Activated effector memory CD4-positive, alpha-beta T cell treated with Interleukin-2 at 50 U/mL for 16 hours (primary cell): ENCODE measurements around the gene TOM1L1.
"Not testable (repeated sequence)": the region's sequence is repeated elsewhere in the genome, so short reads cannot be mapped to it uniquely, and the experiment has no call there.

Experiments used
- DNase-seq: peaks from one replicate; pipeline ENCODE4 v3.0.0-alpha.2; 2020

Gene TOM1L1, protein sequence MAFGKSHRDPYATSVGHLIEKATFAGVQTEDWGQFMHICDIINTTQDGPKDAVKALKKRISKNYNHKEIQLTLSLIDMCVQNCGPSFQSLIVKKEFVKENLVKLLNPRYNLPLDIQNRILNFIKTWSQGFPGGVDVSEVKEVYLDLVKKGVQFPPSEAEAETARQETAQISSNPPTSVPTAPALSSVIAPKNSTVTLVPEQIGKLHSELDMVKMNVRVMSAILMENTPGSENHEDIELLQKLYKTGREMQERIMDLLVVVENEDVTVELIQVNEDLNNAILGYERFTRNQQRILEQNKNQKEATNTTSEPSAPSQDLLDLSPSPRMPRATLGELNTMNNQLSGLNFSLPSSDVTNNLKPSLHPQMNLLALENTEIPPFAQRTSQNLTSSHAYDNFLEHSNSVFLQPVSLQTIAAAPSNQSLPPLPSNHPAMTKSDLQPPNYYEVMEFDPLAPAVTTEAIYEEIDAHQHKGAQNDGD

DNA sequence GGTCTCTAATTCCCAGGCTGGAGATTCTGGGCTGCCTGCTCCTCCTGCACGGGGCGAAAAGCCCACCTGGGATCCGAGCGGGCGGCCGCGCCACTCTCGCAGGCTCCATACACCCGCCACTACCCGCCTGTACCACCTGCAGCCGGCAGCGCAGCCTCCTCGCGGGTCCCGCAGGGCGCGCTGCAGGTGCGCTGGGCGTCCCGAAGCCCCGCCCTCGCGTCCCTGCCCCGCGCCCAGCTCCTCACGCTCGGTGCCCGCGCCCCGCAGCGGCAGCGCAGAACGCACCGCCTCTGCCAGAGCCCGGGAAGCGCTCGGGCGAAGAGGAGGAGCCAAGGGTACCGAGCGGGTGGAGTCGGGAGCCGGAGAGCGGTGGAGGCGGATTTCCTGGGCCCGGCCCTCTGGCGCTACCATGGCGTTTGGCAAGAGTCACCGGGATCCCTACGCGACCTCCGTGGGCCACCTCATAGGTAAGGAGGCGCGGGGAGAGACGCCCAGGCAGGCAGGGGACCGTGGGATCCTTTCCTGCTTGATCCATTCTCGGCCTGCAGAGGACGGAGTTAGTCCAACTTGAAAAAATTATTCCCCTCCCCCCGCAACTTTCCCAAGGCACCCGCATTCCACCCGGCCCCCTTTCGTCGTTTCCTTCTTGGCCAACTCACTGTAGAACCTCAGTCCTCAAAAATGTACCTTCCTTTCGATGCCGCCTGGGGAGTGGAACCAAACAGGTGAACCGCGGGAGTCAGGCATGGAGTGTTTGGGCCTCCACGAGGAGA, at the start of gene TOM1L1:
TOM1L1 (plus strand) TSS at position 396 of the 773 bp plus-strand sequence; CDS start at position 410, 14 bp downstream.
- no peak for DNase-seq

DNA sequence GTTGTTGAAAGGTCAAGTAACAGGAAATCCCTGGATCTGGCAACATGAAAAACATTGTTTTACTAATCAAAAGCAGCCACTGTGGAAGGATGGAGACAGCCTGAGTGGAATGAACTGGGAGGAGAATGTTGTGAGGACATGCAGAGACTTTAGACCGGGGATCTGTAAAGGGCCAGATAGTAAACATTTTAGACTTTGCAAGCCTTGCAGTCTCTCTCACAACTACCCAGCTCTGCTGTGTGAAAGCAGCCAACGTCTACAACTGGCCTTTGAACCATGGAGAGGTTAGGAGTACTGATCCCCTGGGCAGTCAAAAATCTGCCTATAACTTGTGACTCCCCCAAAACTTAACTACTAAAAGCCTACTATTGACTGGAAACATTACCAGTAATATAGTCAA, 41.5 kb upstream of the TOM1L1 start:
- no peak for DNase-seq

DNA sequence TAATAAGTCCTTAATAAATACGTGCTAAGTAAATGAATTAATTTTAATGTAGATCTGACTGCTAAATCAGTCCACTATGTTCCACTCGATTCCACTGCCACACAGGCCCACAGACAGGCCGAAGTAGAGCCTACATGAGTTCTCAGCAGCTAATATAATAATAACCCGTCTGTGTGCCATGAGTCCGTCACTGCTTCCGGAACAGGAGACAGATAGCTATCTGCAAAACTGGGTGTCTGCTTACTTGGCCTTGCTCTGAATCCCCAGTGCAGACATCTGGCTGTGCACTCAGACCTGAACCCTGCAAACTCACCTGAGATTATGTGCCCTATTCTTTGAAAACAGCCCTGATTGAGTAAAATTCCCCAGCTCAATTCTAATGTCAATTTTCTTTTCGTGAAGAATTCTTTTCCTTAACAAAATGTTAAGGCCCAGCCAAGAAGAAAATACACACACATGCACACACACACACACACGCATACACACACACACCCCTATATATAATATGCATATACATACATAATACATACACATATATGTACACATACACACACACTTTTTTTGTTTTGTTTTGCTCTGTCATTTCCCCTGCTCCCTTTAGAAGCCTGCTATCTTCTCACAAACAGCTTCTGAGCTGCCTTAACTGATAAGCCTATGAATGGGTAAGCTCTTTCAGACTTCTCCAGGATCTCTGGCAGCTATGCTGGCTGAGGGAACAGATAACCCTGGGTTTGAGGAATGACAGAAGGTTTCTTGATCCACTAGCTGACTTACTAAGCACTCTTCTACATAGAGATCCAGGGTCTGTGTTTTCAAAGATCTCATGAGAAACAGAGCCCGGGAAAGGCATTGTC, 39.8 kb upstream of the TOM1L1 start:
- DNase-seq = no peak

DNA sequence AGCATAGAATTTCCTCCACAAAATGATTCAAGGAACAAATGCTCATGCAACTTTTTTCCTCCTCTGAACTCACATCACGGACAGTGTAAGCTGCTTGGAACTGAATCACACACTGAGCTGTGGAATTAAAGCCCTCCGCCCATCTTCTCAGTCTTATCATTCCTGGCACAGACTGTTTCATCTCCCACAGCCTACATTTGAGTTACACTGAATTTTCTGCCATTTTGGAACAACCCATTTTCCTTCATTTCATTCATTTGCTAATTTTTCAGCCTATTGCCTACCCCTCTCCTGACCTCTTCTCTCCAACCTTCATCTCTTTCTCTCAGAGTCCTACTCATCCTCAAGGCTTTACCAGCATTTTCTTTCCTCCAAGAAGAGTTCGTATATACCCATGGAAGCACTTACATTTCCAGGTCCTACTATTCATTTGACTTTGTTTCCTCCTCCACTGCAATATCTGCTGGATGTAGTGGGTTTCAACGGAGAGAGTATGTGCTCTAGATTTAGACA, 39.1 kb upstream of the TOM1L1 start:
- DNase-seq = no peak

DNA sequence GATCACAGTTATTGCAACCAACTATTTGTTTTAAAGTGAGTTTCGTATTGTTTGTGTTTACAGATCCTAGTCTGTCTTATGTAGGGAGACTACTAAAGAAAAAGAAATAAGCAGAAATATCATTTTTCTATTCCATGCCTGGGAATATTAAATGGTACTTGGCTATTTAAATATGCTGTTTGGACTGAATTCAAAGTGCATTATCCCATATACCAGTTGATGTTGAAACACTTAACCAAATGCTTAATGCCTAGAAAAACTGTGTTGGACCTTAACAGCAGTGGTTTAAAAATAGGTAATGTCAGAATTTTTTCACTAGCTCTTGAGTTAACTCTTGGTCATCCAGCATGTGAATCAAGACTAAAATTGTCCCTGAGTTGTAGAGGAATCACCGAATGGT, 37.5 kb upstream of the TOM1L1 start:
- no peak for DNase-seq

DNA sequence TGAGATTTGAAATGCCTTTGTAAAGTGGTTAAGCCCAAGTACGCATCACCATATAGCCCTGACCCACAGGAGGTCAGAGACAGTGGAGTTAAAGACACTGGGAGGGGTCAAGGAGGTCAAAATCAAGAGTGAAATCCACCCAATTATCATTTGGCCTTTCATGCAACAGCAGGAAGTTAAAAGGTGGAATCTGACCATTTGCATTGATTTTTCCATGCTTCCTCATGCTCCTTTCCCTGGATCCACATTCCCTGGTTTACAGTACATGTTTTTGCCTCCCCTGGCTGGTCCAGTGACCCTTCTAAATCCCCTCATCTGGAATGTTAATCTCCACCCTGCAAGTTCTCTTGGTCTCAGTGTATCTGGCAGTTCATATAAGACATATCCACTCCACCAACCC, 36.6 kb upstream of the TOM1L1 start:
- no peak for DNase-seq

DNA sequence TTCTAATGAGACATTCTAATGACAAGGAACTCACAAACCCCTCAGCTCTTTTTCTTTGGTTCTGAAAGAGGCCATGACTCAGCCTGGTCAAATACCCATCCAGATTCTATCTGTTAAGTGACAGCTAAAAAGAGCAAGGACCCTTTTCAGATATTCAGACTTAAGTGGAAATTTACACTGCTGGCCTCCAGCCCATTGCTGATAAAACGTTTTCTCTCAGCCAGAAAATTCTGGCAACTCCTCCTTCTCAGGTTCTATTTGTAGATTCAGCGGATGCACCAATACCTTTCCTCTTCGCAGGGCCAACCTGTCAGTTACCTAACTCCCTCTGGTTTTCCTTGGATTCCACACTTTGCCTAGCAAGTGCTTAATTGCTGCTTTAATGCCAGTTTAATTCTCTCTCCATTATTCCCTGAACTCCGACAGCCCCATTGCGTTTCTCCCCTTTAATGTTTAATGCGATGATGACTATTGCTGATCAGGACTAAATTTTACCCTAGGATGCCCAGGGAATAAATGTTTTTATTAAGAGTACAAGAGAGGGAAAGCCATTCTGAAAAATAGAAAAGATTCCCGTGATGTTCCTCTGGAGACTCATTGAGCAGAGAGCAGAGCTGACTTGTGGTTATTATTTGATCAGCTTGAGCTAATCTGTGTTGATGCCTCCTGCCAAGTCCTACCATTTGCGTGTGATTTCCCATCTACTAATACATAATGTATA, 35.9 kb upstream of the TOM1L1 start:
- no peak for DNase-seq

DNA sequence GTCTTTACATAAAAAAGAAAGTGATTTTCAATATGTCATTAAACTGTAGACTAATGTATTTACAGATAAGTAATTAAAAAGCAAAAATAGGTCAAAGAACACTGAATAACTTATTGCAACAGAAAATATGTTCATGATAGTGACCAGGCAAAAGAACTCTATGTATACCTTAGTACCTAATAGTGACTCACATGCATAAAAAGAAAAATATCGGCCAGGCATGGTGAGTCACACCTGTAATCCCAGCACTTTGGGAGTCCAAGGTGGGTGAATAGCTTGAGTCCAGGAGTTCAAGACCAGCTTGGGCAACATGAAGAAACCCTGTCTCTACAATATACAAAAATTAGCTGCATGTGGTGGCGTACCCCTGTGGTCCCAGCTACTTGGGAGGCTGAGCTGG, 33.0 kb upstream of the TOM1L1 start:
- DNase-seq = no peak

DNA sequence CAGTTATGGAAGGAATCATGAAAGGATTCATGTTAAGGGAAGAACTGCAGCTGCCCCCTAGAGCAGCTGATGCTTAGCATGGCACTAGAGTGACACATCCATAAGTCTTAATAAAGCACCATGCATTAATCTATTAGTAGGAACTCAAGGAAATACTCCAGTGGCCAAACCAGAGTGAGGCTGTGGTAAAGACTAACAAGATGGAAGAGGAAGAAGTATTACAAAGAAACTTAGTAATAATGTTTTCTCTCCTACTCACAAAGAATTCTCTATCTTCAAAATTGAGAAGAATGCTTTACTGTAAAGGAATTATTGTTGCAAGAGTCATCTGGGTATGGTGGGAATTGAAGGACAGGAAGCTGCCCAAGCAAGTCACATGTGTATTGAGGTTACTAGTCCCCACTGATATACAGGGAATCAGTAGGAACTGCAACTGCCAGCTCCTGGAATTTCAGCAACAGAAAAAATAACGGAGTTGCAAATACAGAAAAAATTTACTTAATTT, 29.9 kb upstream of the TOM1L1 start:
- no peak for DNase-seq

DNA sequence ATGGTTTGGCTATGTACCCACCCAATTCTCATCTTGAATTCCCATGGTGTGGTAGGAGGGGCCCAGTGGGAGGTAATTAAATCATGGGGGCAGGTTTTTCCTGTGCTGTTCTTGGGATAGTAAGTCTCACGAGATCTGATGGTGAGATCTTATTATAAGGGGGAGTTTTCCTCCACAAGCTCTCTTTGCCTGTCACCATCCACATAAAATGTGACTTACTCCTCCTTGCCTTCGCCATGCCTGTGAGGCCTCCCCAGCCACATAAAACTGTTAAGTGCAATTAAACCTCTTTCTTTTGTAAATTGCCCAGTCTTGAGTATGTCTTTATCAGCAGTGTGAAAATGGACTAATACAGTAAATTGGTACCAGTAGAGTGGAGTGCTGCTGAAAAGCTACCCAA, 24.7 kb upstream of the TOM1L1 start:
- not testable (repeated sequence) for DNase-seq

DNA sequence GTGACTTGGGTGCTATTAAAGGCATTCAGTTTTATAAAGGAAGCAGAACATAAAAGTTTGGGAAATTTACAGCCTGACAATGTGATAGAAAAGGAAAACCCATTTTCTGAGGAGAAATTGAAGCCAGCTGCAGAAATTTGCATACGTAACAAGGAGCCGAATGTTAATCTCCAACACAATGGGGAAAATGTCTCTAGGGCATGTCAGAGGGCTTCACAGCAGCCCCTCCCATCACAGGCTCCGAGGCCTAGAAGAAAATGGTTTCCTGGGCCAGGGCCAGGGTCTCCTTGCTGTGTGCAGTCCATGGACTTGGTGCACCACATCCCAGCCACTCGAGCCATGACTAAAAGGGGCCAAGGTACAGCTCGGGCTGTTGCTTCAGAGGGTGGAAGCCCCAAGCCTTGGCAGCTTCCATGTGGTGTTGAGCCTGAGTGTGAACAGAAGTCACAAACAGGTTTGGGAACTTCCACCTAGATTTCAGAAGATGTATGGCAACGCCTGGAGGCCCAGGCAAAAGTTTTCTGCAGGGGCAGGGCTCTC, 23.9 kb upstream of the TOM1L1 start:
- DNase-seq = no peak

DNA sequence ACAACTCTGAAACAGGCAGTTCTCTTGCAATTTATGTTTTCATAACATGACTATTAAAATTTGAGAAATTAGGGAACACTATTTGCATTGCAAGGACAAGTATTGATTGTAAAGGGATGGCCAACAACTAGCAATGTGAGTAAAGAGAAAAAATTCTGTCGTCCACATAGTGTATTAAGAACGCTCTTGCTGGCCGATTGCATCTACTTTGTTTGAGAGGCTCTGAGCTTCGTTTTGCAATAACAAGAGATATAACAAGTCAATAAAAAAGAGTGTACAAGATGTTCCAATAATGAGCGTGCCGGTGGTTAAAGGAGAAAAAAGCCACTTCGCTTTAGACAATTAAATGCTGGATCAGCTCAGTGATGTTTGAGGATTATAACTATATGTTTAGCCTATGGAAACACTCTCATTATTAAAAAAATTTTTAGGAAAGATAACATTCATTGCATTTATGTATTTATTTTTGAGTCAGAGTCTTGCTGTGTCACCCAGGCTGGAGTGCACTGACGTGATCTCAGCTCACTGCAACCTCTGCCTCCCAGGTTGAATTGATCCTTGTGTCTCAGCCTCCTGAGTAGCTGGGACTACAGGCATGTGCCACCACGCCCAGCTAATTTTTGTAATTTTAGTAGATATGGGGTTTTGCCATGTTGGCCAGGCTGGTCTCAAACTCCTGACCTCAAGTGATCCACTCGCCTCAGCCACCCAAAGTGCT, 19.2 kb upstream of the TOM1L1 start:
- DNase-seq = no peak

DNA sequence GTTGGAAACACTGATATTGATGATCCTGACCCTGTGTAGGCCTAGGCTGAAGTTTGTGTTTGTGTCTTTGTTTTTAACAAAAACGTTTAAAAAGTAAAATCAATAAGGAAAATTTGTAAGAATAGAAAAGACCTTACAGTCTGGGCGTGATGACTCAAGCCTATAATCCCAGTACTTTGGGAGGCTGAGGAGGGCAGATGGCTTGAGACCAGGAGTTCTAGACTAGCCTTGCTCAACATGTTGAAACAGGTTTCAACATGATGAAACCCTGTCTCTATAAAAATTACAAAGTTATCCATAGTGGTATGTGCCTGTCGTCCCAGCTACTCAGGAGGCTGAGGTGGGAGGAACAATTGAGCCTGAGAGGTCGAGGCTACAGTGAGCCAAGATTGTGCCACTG, 18.3 kb upstream of the TOM1L1 start:
- no peak for DNase-seq

DNA sequence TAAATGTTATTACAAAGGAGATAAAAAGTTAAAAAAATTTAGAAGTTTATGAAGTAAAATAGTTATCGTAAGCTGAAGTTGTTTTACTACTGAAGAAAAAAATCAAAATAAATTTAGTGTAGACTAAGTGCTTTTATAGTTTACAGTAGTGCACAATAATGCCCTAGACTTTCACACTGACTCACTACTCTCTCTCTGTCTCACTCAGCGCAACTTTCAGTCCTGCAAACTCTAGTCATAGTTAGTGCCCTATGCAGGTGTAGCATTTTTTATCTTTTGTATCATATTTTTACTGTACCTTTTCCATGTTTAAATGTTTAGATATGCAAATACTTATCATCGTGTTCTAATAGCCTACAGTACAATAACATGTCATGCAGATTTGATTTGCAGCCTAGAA, 17.7 kb upstream of the TOM1L1 start:
- no peak for DNase-seq

DNA sequence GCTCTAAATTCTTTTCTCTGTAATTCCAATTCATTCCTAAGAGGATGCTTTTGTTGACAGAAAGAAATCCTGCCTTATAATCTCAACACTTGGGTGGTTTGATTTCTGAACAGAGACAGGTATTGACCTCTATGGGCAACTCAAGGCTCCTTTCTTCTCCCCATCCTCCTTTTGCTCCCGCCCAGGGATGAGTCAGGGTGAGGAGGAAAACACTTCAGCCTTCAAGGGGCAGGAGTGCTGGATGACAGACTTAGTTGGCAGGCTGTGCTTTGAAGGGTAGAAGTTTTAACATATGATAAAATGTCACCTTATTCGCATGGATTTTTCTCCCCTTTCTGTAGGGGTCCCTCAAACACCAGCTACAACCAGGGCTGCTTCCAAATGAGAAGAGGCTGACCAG, 16.7 kb upstream of the TOM1L1 start:
- DNase-seq = no peak

DNA sequence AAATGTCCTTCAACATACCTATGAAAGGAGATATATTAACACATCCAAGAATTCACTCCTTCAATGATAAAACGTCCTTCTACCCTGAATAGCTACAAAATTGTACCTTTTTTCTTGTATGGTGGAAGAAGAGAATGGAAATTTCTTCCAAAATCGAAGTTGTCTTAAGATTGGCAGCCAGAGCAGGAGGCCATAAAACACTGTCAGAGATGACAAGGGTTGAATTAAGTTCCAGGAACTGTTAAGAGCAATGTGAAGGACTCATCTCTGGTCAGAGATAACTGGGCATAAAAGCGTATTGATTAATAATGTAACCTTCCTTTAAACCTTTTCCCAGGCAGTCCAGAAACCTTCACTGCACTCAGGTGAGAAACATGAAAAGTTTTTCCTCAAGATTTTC, 12.9 kb upstream of the TOM1L1 start:
- DNase-seq = no peak

DNA sequence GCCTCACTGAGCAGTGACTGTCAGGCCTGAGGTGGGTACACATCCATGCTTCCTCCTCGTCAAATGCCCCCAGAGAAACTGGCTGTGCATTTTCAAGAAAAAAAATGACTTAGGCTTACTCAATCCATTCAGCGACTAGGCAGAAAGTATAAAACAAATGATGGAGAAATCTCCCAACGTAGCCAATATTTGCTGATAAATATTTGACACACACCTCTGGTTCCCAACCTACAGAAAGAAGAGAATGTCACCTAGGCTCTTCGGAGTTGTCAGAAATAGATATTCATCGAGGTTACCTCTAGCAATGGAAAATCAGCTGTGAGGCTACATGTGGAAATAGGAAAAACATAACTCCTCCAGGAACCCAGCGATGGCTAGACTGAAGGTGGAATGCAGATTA, 12.4 kb upstream of the TOM1L1 start:
- no peak for DNase-seq

DNA sequence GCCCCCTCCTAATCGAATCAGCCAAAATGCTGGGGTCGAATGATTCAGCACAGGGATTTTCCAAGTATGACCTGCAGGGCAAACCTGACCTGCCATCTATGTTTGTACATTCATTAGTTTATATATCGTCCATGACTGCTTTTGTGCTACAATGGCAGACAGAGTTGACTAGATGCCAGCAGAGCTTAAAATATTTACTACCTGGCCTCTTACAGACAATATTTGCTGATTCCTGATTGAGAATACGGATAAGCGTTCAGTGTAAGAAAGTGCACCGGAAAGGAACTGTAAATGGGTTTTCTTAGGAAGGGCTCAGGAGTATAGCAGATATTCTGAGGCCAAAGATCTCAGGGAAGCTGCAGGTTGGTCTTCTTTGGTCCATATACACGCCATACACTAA, 11.7 kb upstream of the TOM1L1 start:
- DNase-seq = no peak

DNA sequence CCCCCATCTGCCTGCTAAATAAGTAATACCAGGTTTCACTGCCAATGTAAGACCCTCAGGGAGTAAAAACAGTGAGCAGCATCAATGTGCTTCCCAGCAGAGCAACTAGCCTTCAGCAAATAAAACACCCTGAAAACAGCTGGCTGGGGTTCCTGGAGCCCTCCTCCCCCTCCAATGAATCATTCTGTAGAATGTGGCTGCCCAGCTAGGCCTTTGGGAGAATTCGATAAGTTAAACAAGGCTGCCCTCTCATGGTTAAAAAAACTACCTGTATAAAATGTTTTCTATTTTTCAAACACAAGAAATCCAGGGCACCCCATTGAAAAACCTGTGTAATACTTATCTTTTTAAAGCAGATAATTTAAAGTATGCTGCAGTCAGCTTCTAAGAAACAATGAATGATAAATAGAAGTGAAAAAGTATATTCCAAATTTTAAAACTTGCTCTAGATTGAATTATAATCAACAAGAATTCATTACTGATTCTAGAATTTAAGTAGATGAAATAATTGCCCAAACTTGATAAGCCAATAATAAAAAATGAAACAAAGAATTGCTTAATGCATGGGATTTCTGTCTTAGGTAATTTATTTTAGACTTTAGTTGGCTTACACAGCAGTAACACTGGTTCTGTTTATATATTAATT, 9.4 kb upstream of the TOM1L1 start:
- no peak for DNase-seq

DNA sequence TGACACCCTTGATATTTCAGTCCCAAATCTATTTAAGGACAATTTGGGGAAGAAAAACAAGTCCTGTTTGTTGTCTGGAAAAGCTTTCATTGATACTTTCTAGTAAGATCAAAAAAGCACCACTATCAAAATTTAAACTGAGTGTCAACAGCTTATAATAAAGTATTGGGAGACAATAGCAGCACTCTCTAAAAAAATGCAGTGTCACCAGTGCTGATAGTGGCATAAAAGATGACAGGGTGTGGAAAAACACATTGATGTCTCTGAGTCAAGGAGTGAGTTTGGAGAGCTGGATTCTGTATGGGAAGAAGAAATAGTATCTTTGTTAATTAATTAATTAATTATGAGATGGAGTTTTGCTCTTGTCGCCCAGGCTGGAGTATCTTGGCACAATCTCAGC, 8.3 kb upstream of the TOM1L1 start:
- no peak for DNase-seq

DNA sequence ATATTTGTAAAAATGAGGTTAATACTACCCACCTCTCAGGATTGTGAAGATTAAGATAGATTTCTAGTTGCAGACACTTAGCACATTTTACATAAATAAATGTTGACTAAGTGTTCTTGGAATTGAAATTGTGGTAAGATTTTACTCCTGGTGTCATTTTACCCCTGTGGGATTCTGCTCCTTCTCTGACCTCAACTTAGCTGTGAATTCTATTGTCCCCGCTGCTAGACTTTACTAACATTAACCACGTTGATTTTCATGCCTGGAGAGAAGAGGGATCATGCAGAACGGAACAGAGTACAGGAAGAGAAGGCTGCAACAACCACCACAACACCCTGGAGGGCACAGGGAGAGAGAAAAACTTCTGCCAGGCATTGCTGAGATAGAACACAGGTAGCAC, 2.1 kb upstream of the TOM1L1 start:
- no peak for DNase-seq
